Measurements from ENCODE around the gene SGMS1. TPM values are rescaled to one million over a fixed set of nuclear protein-coding genes. Genes with fewer than 3 reads are reported as not detected.

The SGMS1 gene
- total and polyA plus RNA-seq, 4 donors: 15.8 to 142 (median 41.3) TPM

- H3K27ac ChIP-seq (ENCODE audit: low read depth in 1 of 2, low read length in 1 of 2): no peak overlapping the region
- DNase-seq (no peak), ATAC-seq (ENCODE audit: insufficient read depth, low FRiP score) (no peak)
- no peak for TF ChIP-seq CTCF (IDR thresholded peaks at IDR 0.05; ENCODE audit: control extremely low read depth, extremely low read depth)
- no peaks in the 10 kb centered on the region for H3K27me3 ChIP-seq (ENCODE audit: control insufficient read depth in 3 of 3, insufficient read depth in 3 of 3, low read length in 2 of 3)
- no peak overlapping the region for H3K9ac ChIP-seq (ENCODE audit: insufficient read depth in 1 of 2, low read length in 2 of 2)
- H3K9me3 ChIP-seq (ENCODE audit: control insufficient read depth in 4 of 4, insufficient read depth in 3 of 4, low read length in 3 of 4): no peaks in the 10 kb centered on the region
- H3K4me1 ChIP-seq (ENCODE audit: control insufficient read depth in 5 of 5, insufficient read depth in 5 of 5, low read length in 5 of 5): peaks cover 0 to 7% (median 0%) of the 10 kb centered on the region in 5 donors
- 95 to 98% methylated on average over 12 of the region's 12 CpGs for WGBS, 2 donors
- H3K4me3 ChIP-seq: no peak overlapping the region
- H3K36me3 ChIP-seq (ENCODE audit: control insufficient read depth in 4 of 4, insufficient read depth in 4 of 4, low read length in 4 of 4): peaks cover 10 to 20% (median 11%) of the 10 kb centered on the region in 4 donors
These were observed 279.9 kb downstream of the SGMS1 start for GRCh38 chr10:50343702-50344331.

GRCh38 chr10:50341987-50342386, 281.8 kb downstream of the SGMS1 start:
- 86 to 92% methylated on average over 2 of the region's 2 CpGs for WGBS, 2 donors
- TF ChIP-seq CTCF (IDR thresholded peaks at IDR 0.05; ENCODE audit: control extremely low read depth, extremely low read depth): no peak
- no peak overlapping the region for H3K9ac ChIP-seq (ENCODE audit: insufficient read depth in 1 of 2, low read length in 2 of 2)
- no peak for ATAC-seq (ENCODE audit: insufficient read depth, low FRiP score)
- DNase-seq: no peak
- peaks cover 0 to 5% (median 0%) of the 10 kb centered on the region in 5 donors for H3K4me1 ChIP-seq (ENCODE audit: control insufficient read depth in 5 of 5, insufficient read depth in 5 of 5, low read length in 5 of 5)
- peaks cover 10 to 20% (median 11%) of the 10 kb centered on the region in 4 donors for H3K36me3 ChIP-seq (ENCODE audit: control insufficient read depth in 4 of 4, insufficient read depth in 4 of 4, low read length in 4 of 4)
- H3K27me3 ChIP-seq (ENCODE audit: control insufficient read depth in 3 of 3, insufficient read depth in 3 of 3, low read length in 2 of 3): no peaks in the 10 kb centered on the region
- no peaks in the 10 kb centered on the region for H3K9me3 ChIP-seq (ENCODE audit: control insufficient read depth in 4 of 4, insufficient read depth in 3 of 4, low read length in 3 of 4)
- H3K4me3 ChIP-seq: no peak overlapping the region
- H3K27ac ChIP-seq (ENCODE audit: low read depth in 1 of 2, low read length in 1 of 2): no peak overlapping the region

DNA sequence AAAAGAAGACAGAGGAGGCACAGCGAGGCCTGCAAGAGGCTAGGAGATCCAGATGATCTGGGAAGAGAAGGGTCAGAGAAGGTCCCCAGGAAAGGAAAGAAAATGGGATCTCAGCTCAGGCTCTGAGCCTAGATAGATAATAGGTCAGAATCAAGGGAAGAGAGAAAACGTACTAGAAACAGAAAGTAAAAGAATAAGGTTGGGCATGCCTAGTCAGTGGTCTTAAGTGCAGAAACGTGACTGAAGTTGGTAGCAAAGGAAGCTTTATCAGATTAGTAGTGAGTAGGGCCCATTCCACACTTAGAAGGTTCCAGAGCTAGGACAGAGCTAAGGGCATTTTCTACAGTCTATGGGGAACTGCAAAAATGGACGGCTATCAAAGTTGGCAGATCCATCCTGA, 287.6 kb downstream of the SGMS1 start:
- H3K4me3 ChIP-seq: no peak overlapping the region
- ATAC-seq (ENCODE audit: insufficient read depth, low FRiP score): no peak
- no peak for DNase-seq

More for the DNA sequence above, 287.6 kb downstream of the SGMS1 start:
- Histone ChIP-seq H3K9me3 (ENCODE audit: control insufficient read depth in 4 of 4, insufficient read depth in 3 of 4, low read length in 3 of 4) (no peaks in the 10 kb centered on the region), H3K27me3 (ENCODE audit: control insufficient read depth in 3 of 3, insufficient read depth in 3 of 3, low read length in 2 of 3) (no peaks in the 10 kb centered on the region), H3K27ac (ENCODE audit: low read depth in 1 of 2, low read length in 1 of 2) (no peak overlapping the region), H3K4me1 (ENCODE audit: control insufficient read depth in 5 of 5, insufficient read depth in 5 of 5, low read length in 5 of 5) (peaks cover 0 to 16% (median 0%) of the 10 kb centered on the region in 5 donors), H3K9ac (ENCODE audit: insufficient read depth in 1 of 2, low read length in 2 of 2) (no peak overlapping the region), H3K36me3 (ENCODE audit: control insufficient read depth in 4 of 4, insufficient read depth in 4 of 4, low read length in 4 of 4) (peaks cover under 1 to 15% (median 7%) of the 10 kb centered on the region in 4 donors)
- 67 to 71% methylated on average over 4 of the region's 4 CpGs for WGBS, 2 donors
- no peak for TF ChIP-seq CTCF (IDR thresholded peaks at IDR 0.05; ENCODE audit: control extremely low read depth, extremely low read depth)

All from lung (tissue), 12 donors.